Calu3 (cell line): ENCODE results near the gene PIEZO1. TPM values are rescaled to one million over a fixed set of nuclear protein-coding genes. Genes with fewer than 3 reads are reported as not detected.
"Not testable (repeated sequence)": the region's sequence is repeated elsewhere in the genome, so short reads cannot be mapped to it uniquely, and the experiment has no call there.

Experiments
- BruUV-seq: library from RNA; stranded (reverse); fragments of 400-500 nt; replicated peaks from 2 replicates; lab custom pipeline; 2021; lab: Mats Ljungman, UMichigan
- CTCF ChIA-PET: fragments of 300-600 bp; sonication (Branson Sonifier 250); formaldehyde crosslinking; loops from one replicate; lab custom pipeline; 2022; ENCODE audit warnings: antibody characterized with exemption; lab: Charles Lee
- DNase-seq: peaks from one replicate; pipeline ENCODE4 v3.0.0; 2022
- H3K27ac Mint-ChIP-seq: one replicate; pipeline ENCODE4 v1.8.0; 2022; ENCODE audit warnings: mixed read lengths; ENCODE audit not compliant: unreplicated experiment
- H3K27me3 Mint-ChIP-seq: one replicate; pipeline ENCODE4 v1.8.0; 2022; ENCODE audit warnings: mixed read lengths; ENCODE audit not compliant: unreplicated experiment
- H3K36me3 Mint-ChIP-seq: one replicate; pipeline ENCODE4 v1.8.0; 2022; ENCODE audit warnings: mild to moderate bottlenecking, moderate library complexity, mixed read lengths; ENCODE audit not compliant: insufficient read depth, unreplicated experiment
- H3K4me1 Mint-ChIP-seq: one replicate; pipeline ENCODE4 v1.8.0; 2022; ENCODE audit warnings: mild to moderate bottlenecking, low read depth, mixed read lengths; ENCODE audit not compliant: unreplicated experiment
- H3K4me3 Mint-ChIP-seq: one replicate; pipeline ENCODE4 v1.8.0; 2022; ENCODE audit warnings: mild to moderate bottlenecking, low read depth, moderate library complexity, mixed read lengths; ENCODE audit not compliant: unreplicated experiment
- H3K9me3 Mint-ChIP-seq: one replicate; pipeline ENCODE4 v1.8.0; 2022; ENCODE audit warnings: low read depth, mixed read lengths; ENCODE audit not compliant: unreplicated experiment
- CTCF ChIP-seq: fragments of 200-600 bp; IDR thresholded peaks from one replicate; pipeline ENCODE4 v1.8.0; 2022; ENCODE audit warnings: antibody characterized with exemption; ENCODE audit not compliant: unreplicated experiment
- intact Hi-C: fragments of 100-400 bp; cut with micrococcal nuclease; formaldehyde crosslinking; loops from one replicate; pipeline ENCODE4 v1.10.0; 2022; ENCODE audit not compliant: unreplicated experiment
- total RNA-seq: library from RNA; stranded (reverse); gene quantifications from 2 replicates; pipeline ENCODE4 v1.2.3, GENCODE V29; 2022

Gene PIEZO1
- total RNA-seq, 1 experiment from 2014 or later, result 199 TPM

- Mint-ChIP-seq H3K27me3 (peaks cover 20% of the 10 kb centered on the region), H3K4me1 (no peaks in the 10 kb centered on the region), H3K36me3 (no peaks in the 10 kb centered on the region), H3K9me3 (no peaks in the 10 kb centered on the region), H3K27ac (no peak overlapping the region), H3K4me3 (no peak overlapping the region)
- intact Hi-C loops, result no loop called here
- no peak for DNase-seq
- BruUV-seq, result no TSS peak
- no peak for TF ChIP-seq CTCF
- CTCF ChIA-PET, result interaction anchor here (1.3 to 1.6 kb wide), 2 partner anchors 19 to 55 kb away, joined by 3 to 4 read pairs; partner anchors contain the start of gene APRT
Measured at GRCh38 chr16:88792668-88793250, 7.7 kb upstream of the PIEZO1 start.

- no TSS peak for BruUV-seq
- H3K4me3 Mint-ChIP-seq, result no peak overlapping the region
- H3K4me1 Mint-ChIP-seq, result no peaks in the 10 kb centered on the region
- H3K9me3 Mint-ChIP-seq, result no peaks in the 10 kb centered on the region
- H3K36me3 Mint-ChIP-seq, result no peaks in the 10 kb centered on the region
- peaks cover 20% of the 10 kb centered on the region for H3K27me3 Mint-ChIP-seq
- H3K27ac Mint-ChIP-seq, result no peak overlapping the region
- CTCF ChIA-PET, result interaction anchor here (1.3 to 1.6 kb wide), 2 partner anchors 19 to 55 kb away, joined by 3 to 4 read pairs; partner anchors contain the start of gene APRT
- intact Hi-C loops, result no loop called here
- no peak for TF ChIP-seq CTCF
- no peak for DNase-seq
Measured at GRCh38 chr16:88792078-88792550, 7.1 kb upstream of the PIEZO1 start.

- no peak overlapping the region for H3K4me3 Mint-ChIP-seq
- no peak overlapping the region for H3K27ac Mint-ChIP-seq
- H3K27me3 Mint-ChIP-seq, result peaks cover 20% of the 10 kb centered on the region
- DNase-seq, result no peak
- H3K36me3 Mint-ChIP-seq, result peaks cover 7% of the 10 kb centered on the region
- CTCF ChIA-PET, result no interaction called here
- H3K4me1 Mint-ChIP-seq, result no peaks in the 10 kb centered on the region
- no peak for TF ChIP-seq CTCF
- no peaks in the 10 kb centered on the region for H3K9me3 Mint-ChIP-seq
- BruUV-seq, result no TSS peak
- intact Hi-C loops, result no loop called here
Measured at GRCh38 chr16:88790312-88791211, 5.5 kb upstream of the PIEZO1 start.

- H3K9me3 Mint-ChIP-seq, result no peaks in the 10 kb centered on the region
- no peak for DNase-seq
- no TSS peak for BruUV-seq
- H3K27ac Mint-ChIP-seq, result no peak overlapping the region
- CTCF ChIA-PET, result no interaction called here
- H3K4me3 Mint-ChIP-seq, result no peak overlapping the region
- TF ChIP-seq CTCF, result no peak
- H3K4me1 Mint-ChIP-seq, result no peaks in the 10 kb centered on the region
- intact Hi-C loops, result no loop called here
- H3K27me3 Mint-ChIP-seq, result peaks cover 20% of the 10 kb centered on the region
- H3K36me3 Mint-ChIP-seq, result peaks cover 17% of the 10 kb centered on the region
Measured at GRCh38 chr16:88789594-88789993, 4.6 kb upstream of the PIEZO1 start.

GRCh38 chr16:88788749-88789148 is 3.7 kb upstream of the PIEZO1 start:
- Mint-ChIP-seq H3K36me3 (peaks cover 25% of the 10 kb centered on the region), H3K27me3 (peaks cover 20% of the 10 kb centered on the region)
- CTCF ChIA-PET, BruUV-seq, H3K27ac Mint-ChIP-seq, H3K9me3 Mint-ChIP-seq, H3K4me3 Mint-ChIP-seq, H3K4me1 Mint-ChIP-seq, DNase-seq, intact Hi-C loops: not testable (repeated sequence)
